DMS53 treated with DMSO at 0.1 percent for 48 hours (cell line): ENCODE results near the gene IGLL5.
"Not testable (repeated sequence)": the region's sequence is repeated elsewhere in the genome, so short reads cannot be mapped to it uniquely, and the experiment has no call there.

Experiments used
- DNase-seq: peaks from one replicate; lab custom pipeline; 2025; ENCODE audit not compliant: unreplicated experiment; lab: John Stamatoyannopoulos, UW

IGLL5 gene

GRCh38 chr22:22912988-22913253 lies 25.3 kb downstream of the IGLL5 start:
- no peak for DNase-seq

- no peak for DNase-seq
Measured at GRCh38 chr22:22913989-22914388, 26.4 kb downstream of the IGLL5 start.

- DNase-seq: no peak
Measured at GRCh38 chr22:22914726-22915669, 27.4 kb downstream of the IGLL5 start.

- DNase-seq: no peak
Measured at GRCh38 chr22:22915670-22916035, 28.0 kb downstream of the IGLL5 start.

GRCh38 chr22:22916215-22916951 lies 28.8 kb downstream of the IGLL5 start:
- no peak for DNase-seq

GRCh38 chr22:22916952-22917290 lies 29.3 kb downstream of the IGLL5 start:
- DNase-seq: no peak

GRCh38 chr22:22917377-22917776 lies 29.8 kb downstream of the IGLL5 start:
- DNase-seq: no peak

- DNase-seq: no peak
Measured at GRCh38 chr22:22918297-22918965, 30.8 kb downstream of the IGLL5 start.

GRCh38 chr22:22919041-22919440 lies 31.4 kb downstream of the IGLL5 start:
- DNase-seq: no peak

GRCh38 chr22:22920104-22920654 lies 32.6 kb downstream of the IGLL5 start:
- DNase-seq: no peak

- no peak for DNase-seq
Measured at GRCh38 chr22:22920910-22921550, 33.4 kb downstream of the IGLL5 start.

- DNase-seq: no peak
Measured at GRCh38 chr22:22921575-22921974, 34.0 kb downstream of the IGLL5 start.

GRCh38 chr22:22922092-22922953 lies 34.7 kb downstream of the IGLL5 start:
- DNase-seq: not testable (repeated sequence)

- DNase-seq: no peak
Measured at GRCh38 chr22:22922954-22923319, 35.3 kb downstream of the IGLL5 start.

GRCh38 chr22:22923379-22923778 lies 35.8 kb downstream of the IGLL5 start:
- no peak for DNase-seq

- DNase-seq: no peak
Measured at GRCh38 chr22:22923930-22924329, 36.3 kb downstream of the IGLL5 start.

- no peak for DNase-seq
Measured at GRCh38 chr22:22924369-22925145, 36.9 kb downstream of the IGLL5 start.

GRCh38 chr22:22925146-22925804 lies 37.7 kb downstream of the IGLL5 start:
- DNase-seq: no peak

- no peak for DNase-seq
Measured at GRCh38 chr22:22925805-22926369, 38.3 kb downstream of the IGLL5 start.
